ENCODE measurements around the gene KDM2B. TPM values are rescaled to one million over a fixed set of nuclear protein-coding genes. Genes with fewer than 3 reads are reported as not detected.

The KDM2B gene
- total and polyA plus RNA-seq, 10 of the 15 experiments (the other 5 are each of a cell fraction or from before 2014, with no cell fraction given): 13.6 to 124 (median 40.4) TPM

DNA sequence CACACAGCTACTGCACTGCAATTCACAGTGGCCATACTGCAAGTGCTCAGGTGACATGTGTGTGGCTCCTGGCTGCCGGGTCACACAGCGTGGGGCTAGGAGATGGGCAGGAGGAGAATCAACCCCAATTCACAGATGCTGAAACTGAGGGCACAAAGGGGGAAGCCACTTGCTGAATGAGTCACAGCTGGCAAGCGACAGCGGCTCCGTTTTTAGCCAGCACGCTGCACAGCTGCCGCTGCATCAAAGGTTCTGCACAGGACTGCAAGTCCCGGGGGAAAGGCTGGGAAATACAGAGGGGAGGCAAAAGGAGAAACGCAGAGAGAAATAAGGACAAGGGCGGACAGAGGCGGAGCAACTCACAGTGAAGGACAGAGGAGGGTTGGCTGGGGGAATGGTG is 57.9 kb downstream of the KDM2B start (continued):
- TF ChIP-seq, protein P1, sequence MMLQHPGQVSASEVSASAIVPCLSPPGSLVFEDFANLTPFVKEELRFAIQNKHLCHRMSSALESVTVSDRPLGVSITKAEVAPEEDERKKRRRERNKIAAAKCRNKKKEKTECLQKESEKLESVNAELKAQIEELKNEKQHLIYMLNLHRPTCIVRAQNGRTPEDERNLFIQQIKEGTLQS (IDR thresholded peaks at IDR 0.05; ENCODE audit: borderline replicate concordance, extremely low read depth, low read depth, low read length): no peak
- TF ChIP-seq IRF4 (IDR thresholded peaks at IDR 0.05; ENCODE audit: low read depth, low read length) (peak; percentile 57; the same call in 1 of the 2 replicates), BHLHE40 (IDR thresholded peaks at IDR 0.05; ENCODE audit: borderline replicate concordance in 1 of 2, low read depth in 2 of 2, low read length in 1 of 2) (peak; percentile 68 to 70; a peak in 3 of 4 replicates), RB1 (IDR thresholded peaks at IDR 0.05; ENCODE audit: borderline replicate concordance) (no peak), IKZF1 (conservative IDR thresholded peaks at IDR 0.05) (peak; percentile 35), ZNF217 (IDR thresholded peaks at IDR 0.05) (peak; percentile 94), SMARCA5 (IDR thresholded peaks at IDR 0.05) (peak; percentile 99), GABPA (IDR thresholded peaks at IDR 0.05; ENCODE audit: low read depth) (no peak), ZNF274 (IDR thresholded peaks at IDR 0.05; ENCODE audit: insufficient read depth, insufficient read length) (no peak), SRF (IDR thresholded peaks at IDR 0.05; ENCODE audit: low read depth in 2 of 2, low read length in 2 of 2) (0 out of 4 replicates have a peak, but pooled peaks of 1 of the 2 experiments have one; percentile 8), NFXL1 (IDR thresholded peaks at IDR 0.05; ENCODE audit: borderline replicate concordance) (no peak), MTA2 (IDR thresholded peaks at IDR 0.05; ENCODE audit: low read depth) (no peak), RFX5 (IDR thresholded peaks at IDR 0.05; ENCODE audit: low read depth, low read length) (no peak), TCF12 (IDR thresholded peaks at IDR 0.05; ENCODE audit: low read depth, low read length) (peak; percentile 75; the same call in 1 of the 2 replicates), MTA3 (IDR thresholded peaks at IDR 0.05; ENCODE audit: borderline replicate concordance, low read length) (no peak; the same call in 1 of the 2 replicates), HDAC6 (IDR thresholded peaks at IDR 0.05; ENCODE audit: unreplicated experiment) (no peak), POLR2A (IDR thresholded peaks at IDR 0.05; ENCODE audit: low read depth, low read length) (no peak), ZSCAN29 (IDR thresholded peaks at IDR 0.05) (no peak), STAT3 (IDR thresholded peaks at IDR 0.05; ENCODE audit: low read depth, low read length) (no peak), CEBPB (IDR thresholded peaks at IDR 0.05; ENCODE audit: borderline replicate concordance in 1 of 2, low read depth in 2 of 2, low read length in 2 of 2) (no peak)
- TF ChIP-seq, protein P2, sequence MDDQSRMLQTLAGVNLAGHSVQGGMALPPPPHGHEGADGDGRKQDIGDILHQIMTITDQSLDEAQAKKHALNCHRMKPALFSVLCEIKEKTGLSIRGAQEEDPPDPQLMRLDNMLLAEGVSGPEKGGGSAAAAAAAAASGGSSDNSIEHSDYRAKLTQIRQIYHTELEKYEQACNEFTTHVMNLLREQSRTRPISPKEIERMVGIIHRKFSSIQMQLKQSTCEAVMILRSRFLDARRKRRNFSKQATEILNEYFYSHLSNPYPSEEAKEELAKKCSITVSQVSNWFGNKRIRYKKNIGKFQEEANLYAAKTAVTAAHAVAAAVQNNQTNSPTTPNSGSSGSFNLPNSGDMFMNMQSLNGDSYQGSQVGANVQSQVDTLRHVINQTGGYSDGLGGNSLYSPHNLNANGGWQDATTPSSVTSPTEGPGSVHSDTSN (IDR thresholded peaks at IDR 0.05; ENCODE audit: insufficient replicate concordance, low read depth, low read length): no peak
- TF ChIP-seq, protein P3, sequence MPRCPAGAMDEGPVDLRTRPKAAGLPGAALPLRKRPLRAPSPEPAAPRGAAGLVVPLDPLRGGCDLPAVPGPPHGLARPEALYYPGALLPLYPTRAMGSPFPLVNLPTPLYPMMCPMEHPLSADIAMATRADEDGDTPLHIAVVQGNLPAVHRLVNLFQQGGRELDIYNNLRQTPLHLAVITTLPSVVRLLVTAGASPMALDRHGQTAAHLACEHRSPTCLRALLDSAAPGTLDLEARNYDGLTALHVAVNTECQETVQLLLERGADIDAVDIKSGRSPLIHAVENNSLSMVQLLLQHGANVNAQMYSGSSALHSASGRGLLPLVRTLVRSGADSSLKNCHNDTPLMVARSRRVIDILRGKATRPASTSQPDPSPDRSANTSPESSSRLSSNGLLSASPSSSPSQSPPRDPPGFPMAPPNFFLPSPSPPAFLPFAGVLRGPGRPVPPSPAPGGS (IDR thresholded peaks at IDR 0.05; ENCODE audit: borderline replicate concordance, insufficient read depth, low read depth, low read length, poor library complexity, severe bottlenecking): no peak
- TF ChIP-seq, protein P4, sequence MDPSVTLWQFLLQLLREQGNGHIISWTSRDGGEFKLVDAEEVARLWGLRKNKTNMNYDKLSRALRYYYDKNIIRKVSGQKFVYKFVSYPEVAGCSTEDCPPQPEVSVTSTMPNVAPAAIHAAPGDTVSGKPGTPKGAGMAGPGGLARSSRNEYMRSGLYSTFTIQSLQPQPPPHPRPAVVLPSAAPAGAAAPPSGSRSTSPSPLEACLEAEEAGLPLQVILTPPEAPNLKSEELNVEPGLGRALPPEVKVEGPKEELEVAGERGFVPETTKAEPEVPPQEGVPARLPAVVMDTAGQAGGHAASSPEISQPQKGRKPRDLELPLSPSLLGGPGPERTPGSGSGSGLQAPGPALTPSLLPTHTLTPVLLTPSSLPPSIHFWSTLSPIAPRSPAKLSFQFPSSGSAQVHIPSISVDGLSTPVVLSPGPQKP (IDR thresholded peaks at IDR 0.05; ENCODE audit: low read depth, low read length): no peak
- TF ChIP-seq, protein P5, sequence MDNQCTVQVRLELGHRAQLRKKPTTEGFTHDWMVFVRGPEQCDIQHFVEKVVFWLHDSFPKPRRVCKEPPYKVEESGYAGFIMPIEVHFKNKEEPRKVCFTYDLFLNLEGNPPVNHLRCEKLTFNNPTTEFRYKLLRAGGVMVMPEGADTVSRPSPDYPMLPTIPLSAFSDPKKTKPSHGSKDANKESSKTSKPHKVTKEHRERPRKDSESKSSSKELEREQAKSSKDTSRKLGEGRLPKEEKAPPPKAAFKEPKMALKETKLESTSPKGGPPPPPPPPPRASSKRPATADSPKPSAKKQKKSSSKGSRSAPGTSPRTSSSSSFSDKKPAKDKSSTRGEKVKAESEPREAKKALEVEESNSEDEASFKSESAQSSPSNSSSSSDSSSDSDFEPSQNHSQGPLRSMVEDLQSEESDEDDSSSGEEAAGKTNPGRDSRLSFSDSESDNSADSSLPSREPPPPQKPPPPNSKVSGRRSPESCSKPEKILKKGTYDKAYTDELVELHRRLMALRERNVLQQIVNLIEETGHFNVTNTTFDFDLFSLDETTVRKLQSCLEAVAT (IDR thresholded peaks at IDR 0.05): no peak

All from GM12878 (cell line).